Adipocyte (in vitro differentiated cells): ENCODE data around the gene PKP4.
A peak's percentile ranks its signal among the peaks of the same experiment; 100 is the strongest.

Source experiments
- DNase-seq: peaks from one replicate; pipeline ENCODE4 v3.0.0-alpha.2; 2015; ENCODE audit warnings: low read depth
- H3K27me3 ChIP-seq: replicated peaks from 2 replicates; pipeline ENCODE4 v1.7.0; 2013; ENCODE audit warnings: mild to moderate bottlenecking, low read length, moderate library complexity; ENCODE audit not compliant: control insufficient read depth, insufficient read depth
- H3K36me3 ChIP-seq: 2 replicates; pipeline ENCODE4 v1.7.0; 2013; ENCODE audit warnings: low read length, mild to moderate bottlenecking, moderate library complexity; ENCODE audit not compliant: control insufficient read depth, insufficient read depth, severe bottlenecking
- H3K4me1 ChIP-seq: 2 replicates; pipeline ENCODE4 v1.7.0; 2013; ENCODE audit warnings: mild to moderate bottlenecking, low read length, moderate library complexity; ENCODE audit not compliant: control insufficient read depth, insufficient read depth
- H3K4me3 ChIP-seq: 2 replicates; pipeline ENCODE4 v1.7.0; 2013; ENCODE audit warnings: mild to moderate bottlenecking, low read length, moderate library complexity
- H3K9ac ChIP-seq: 2 replicates; pipeline ENCODE4 v1.7.0; 2013; ENCODE audit warnings: mild to moderate bottlenecking, low read length, moderate library complexity
- H3K9me3 ChIP-seq: 2 replicates; pipeline ENCODE4 v1.7.0; 2013; ENCODE audit warnings: mild to moderate bottlenecking, low read length, moderate library complexity; ENCODE audit not compliant: control insufficient read depth

Gene PKP4

GRCh38 chr2:158658396-158658795, 201.6 kb downstream of the PKP4 start:
- Histone ChIP-seq H3K4me3 (no peak overlapping the region), H3K4me1 (no peaks in the 10 kb centered on the region), H3K9ac (no peak overlapping the region), H3K9me3 (no peaks in the 10 kb centered on the region), H3K36me3 (peaks cover 14% of the 10 kb centered on the region), H3K27me3 (no peaks in the 10 kb centered on the region)
- DNase-seq = no peak

- Histone ChIP-seq H3K4me3 (no peak overlapping the region), H3K27me3 (no peaks in the 10 kb centered on the region), H3K9me3 (no peaks in the 10 kb centered on the region), H3K9ac (no peak overlapping the region), H3K4me1 (no peaks in the 10 kb centered on the region), H3K36me3 (peaks cover 25% of the 10 kb centered on the region)
- no peak for DNase-seq
Measured at GRCh38 chr2:158659483-158659882, 202.7 kb downstream of the PKP4 start.

GRCh38 chr2:158661231-158661630, 204.5 kb downstream of the PKP4 start:
- H3K27me3 ChIP-seq = no peaks in the 10 kb centered on the region
- H3K36me3 ChIP-seq = peaks cover 26% of the 10 kb centered on the region
- DNase-seq = no peak
- peaks cover 8% of the 10 kb centered on the region for H3K4me1 ChIP-seq
- no peak overlapping the region for H3K9ac ChIP-seq
- no peaks in the 10 kb centered on the region for H3K9me3 ChIP-seq
- no peak overlapping the region for H3K4me3 ChIP-seq

- Histone ChIP-seq H3K27me3 (no peaks in the 10 kb centered on the region), H3K4me3 (no peak overlapping the region), H3K9me3 (no peaks in the 10 kb centered on the region), H3K36me3 (peaks cover 29% of the 10 kb centered on the region), H3K9ac (no peak overlapping the region), H3K4me1 (peaks cover 12% of the 10 kb centered on the region)
- DNase-seq = no peak
Measured at GRCh38 chr2:158662421-158662820, 205.7 kb downstream of the PKP4 start.

- Histone ChIP-seq H3K9me3 (no peaks in the 10 kb centered on the region), H3K27me3 (no peaks in the 10 kb centered on the region), H3K9ac (no peak overlapping the region), H3K4me1 (peaks cover 26% of the 10 kb centered on the region), H3K4me3 (no peak overlapping the region), H3K36me3 (peaks cover 29% of the 10 kb centered on the region)
- no peak for DNase-seq
Measured at GRCh38 chr2:158663796-158664195, 207.0 kb downstream of the PKP4 start.

- Histone ChIP-seq H3K27me3 (no peaks in the 10 kb centered on the region), H3K4me1 (peaks cover 26% of the 10 kb centered on the region), H3K9ac (no peak overlapping the region), H3K9me3 (no peaks in the 10 kb centered on the region), H3K36me3 (peaks cover 29% of the 10 kb centered on the region), H3K4me3 (no peak overlapping the region)
- peak; percentile 51 for DNase-seq
Measured at GRCh38 chr2:158664987-158665386, 208.2 kb downstream of the PKP4 start.

- no peak overlapping the region for H3K9ac ChIP-seq
- H3K4me1 ChIP-seq = peaks cover 26% of the 10 kb centered on the region
- peak; percentile 67 for DNase-seq
- H3K9me3 ChIP-seq = no peaks in the 10 kb centered on the region
- H3K36me3 ChIP-seq = peaks cover 29% of the 10 kb centered on the region
- H3K4me3 ChIP-seq = no peak overlapping the region
- H3K27me3 ChIP-seq = no peaks in the 10 kb centered on the region
Measured at GRCh38 chr2:158665536-158666302, 209.0 kb downstream of the PKP4 start.

- DNase-seq = no peak
- Histone ChIP-seq H3K36me3 (peaks cover 27% of the 10 kb centered on the region), H3K4me3 (no peak overlapping the region), H3K9ac (no peak overlapping the region), H3K9me3 (no peaks in the 10 kb centered on the region), H3K4me1 (peaks cover 26% of the 10 kb centered on the region), H3K27me3 (no peaks in the 10 kb centered on the region)
Measured at GRCh38 chr2:158666969-158667368, 210.2 kb downstream of the PKP4 start.

GRCh38 chr2:158667586-158667985, 210.8 kb downstream of the PKP4 start:
- Histone ChIP-seq H3K9ac (no peak overlapping the region), H3K9me3 (no peaks in the 10 kb centered on the region), H3K4me3 (no peak overlapping the region), H3K27me3 (no peaks in the 10 kb centered on the region), H3K36me3 (peaks cover 21% of the 10 kb centered on the region), H3K4me1 (peaks cover 26% of the 10 kb centered on the region)
- peak; percentile 9 for DNase-seq

GRCh38 chr2:158668001-158668765, 211.4 kb downstream of the PKP4 start:
- no peak overlapping the region for H3K9ac ChIP-seq
- peaks cover 26% of the 10 kb centered on the region for H3K4me1 ChIP-seq
- no peaks in the 10 kb centered on the region for H3K9me3 ChIP-seq
- H3K27me3 ChIP-seq = no peaks in the 10 kb centered on the region
- peaks cover 17% of the 10 kb centered on the region for H3K36me3 ChIP-seq
- no peak overlapping the region for H3K4me3 ChIP-seq
- DNase-seq = no peak

- Histone ChIP-seq H3K36me3 (peaks cover 18% of the 10 kb centered on the region), H3K9ac (no peak overlapping the region), H3K27me3 (no peaks in the 10 kb centered on the region), H3K4me1 (peaks cover 20% of the 10 kb centered on the region), H3K4me3 (no peak overlapping the region), H3K9me3 (no peaks in the 10 kb centered on the region)
- DNase-seq = no peak
Measured at GRCh38 chr2:158670292-158670691, 213.5 kb downstream of the PKP4 start.
